OCI-LY7 (cell line): ENCODE measurements around the gene ARMC12. TPM values are rescaled to one million over a fixed set of nuclear protein-coding genes. Genes with fewer than 3 reads are reported as not detected.
A peak's percentile ranks its signal among the peaks of the same experiment; 100 is the strongest.
"Not testable (repeated sequence)": the region's sequence is repeated elsewhere in the genome, so short reads cannot be mapped to it uniquely, and the experiment has no call there.

Source experiments
- BruUV-seq: library from RNA; stranded (reverse); fragments of 400-500 nt; replicated peaks from 2 replicates; lab custom pipeline; 2021; lab: Mats Ljungman, UMichigan
- CTCF ChIA-PET: fragments of 300-600 bp; sonication (Branson Sonifier 250); formaldehyde crosslinking; loops from one replicate; lab custom pipeline; 2022; ENCODE audit warnings: antibody characterized with exemption; ENCODE audit not compliant: unreplicated experiment; lab: Charles Lee
- POLR2A ChIA-PET: fragments of 300-600 bp; sonication (Branson Sonifier 250); formaldehyde crosslinking; loops from one replicate; lab custom pipeline; 2022; ENCODE audit warnings: antibody characterized with exemption; lab: Charles Lee
- DNase-seq: peaks from one replicate; pipeline ENCODE4 v3.0.0-alpha.2; 2015; ENCODE audit warnings: low spot score
- H2AFZ ChIP-seq: fragments of 200-600 bp; sonication (generic), shearing (Covaris generic); 2 replicates; pipeline ENCODE4 v1.6.1; 2014; ENCODE audit warnings: mild to moderate bottlenecking, antibody characterized with exemption, low read length, moderate library complexity
- H3K27ac ChIP-seq: fragments of 200-600 bp; sonication (generic); 2 replicates; pipeline ENCODE4 v1.5.1; 2014; ENCODE audit warnings: mixed run types, low read depth, mild to moderate bottlenecking, moderate library complexity, low read length, inconsistent platforms; ENCODE audit not compliant: poor library complexity, severe bottlenecking
- H3K36me3 ChIP-seq: fragments of 200-600 bp; sonication (generic); 2 replicates; pipeline ENCODE4 v1.6.1; 2014; ENCODE audit warnings: mild to moderate bottlenecking, antibody characterized with exemption, low read length, moderate library complexity, mixed read lengths; ENCODE audit not compliant: insufficient read depth
- H3K4me1 ChIP-seq: fragments of 200-600 bp; sonication (generic); 2 replicates; pipeline ENCODE4 v1.5.1; 2014; ENCODE audit warnings: mild to moderate bottlenecking, low read length; ENCODE audit not compliant: insufficient read depth, poor library complexity, severe bottlenecking
- H3K4me2 ChIP-seq: fragments of 200-600 bp; sonication (generic); 2 replicates; pipeline ENCODE4 v1.6.1; 2014; ENCODE audit warnings: mild to moderate bottlenecking, low read length
- H3K4me3 ChIP-seq: fragments of 200-600 bp; sonication (generic); 2 replicates; pipeline ENCODE4 v1.5.1; 2014; ENCODE audit warnings: mild to moderate bottlenecking, low read depth, low read length; ENCODE audit not compliant: poor library complexity, severe bottlenecking
- H3K79me2 ChIP-seq: fragments of 200-600 bp; sonication (generic); 2 replicates; pipeline ENCODE4 v1.6.1; 2016; ENCODE audit warnings: low read depth, mild to moderate bottlenecking, low read length, moderate library complexity, mixed read lengths; ENCODE audit not compliant: insufficient read depth
- H3K9me2 ChIP-seq: fragments of 200-600 bp; sonication (generic); 2 replicates; pipeline ENCODE4 v1.6.1; 2016; ENCODE audit warnings: mild to moderate bottlenecking, low read length, mixed read lengths; ENCODE audit not compliant: insufficient read depth
- H3K9me3 ChIP-seq: fragments of 200-600 bp; sonication (generic); 2 replicates; pipeline ENCODE4 v1.6.1; 2014; ENCODE audit warnings: mild to moderate bottlenecking, mixed run types, low read length, mixed read lengths
- H4K20me1 ChIP-seq: fragments of 200-600 bp; sonication (generic); 2 replicates; pipeline ENCODE4 v1.6.1; 2014; ENCODE audit warnings: mild to moderate bottlenecking, antibody characterized with exemption, low read length, moderate library complexity, mixed read lengths; ENCODE audit not compliant: insufficient read depth
- CTCF ChIP-seq: fragments of 200-600 bp; sonication (generic); conservative IDR thresholded peaks from 2 replicates; pipeline ENCODE4 v1.5.1; 2014; ENCODE audit warnings: mild to moderate bottlenecking, antibody characterized with exemption, low read length, moderate library complexity, mixed read lengths
- EZH2phosphoT487 ChIP-seq: fragments of 200-600 bp; sonication (generic); IDR thresholded peaks from 2 replicates; pipeline ENCODE4 v1.6.1; 2018; ENCODE audit warnings: low read depth, borderline replicate concordance, mild to moderate bottlenecking, mixed run types, antibody characterized with exemption, low read length, moderate library complexity, mixed read lengths
- intact Hi-C: fragments of 100-400 bp; cut with micrococcal nuclease; formaldehyde crosslinking; loops from one replicate; pipeline ENCODE4 v1.10.0; 2022; ENCODE audit not compliant: unreplicated experiment
- total RNA-seq, 2 experiments: library from RNA; depleted of rRNA in 1 of 2; stranded (reverse); fragments of >200 nt in 1 of 2; shearing (Covaris generic) in 1 of 2; gene quantifications; 2 replicates each; pipeline ENCODE4 v1.2.3, GENCODE V29; 2014 to 2022

Gene ARMC12
- total RNA-seq, 2 experiments from 2014 or later, result 3.4 to 4.9 TPM

GRCh38 chr6:35688605-35689322, 48.1 kb upstream of the ARMC12 start, which contains the start of gene FKBP5:
TSS of gene FKBP5 (minus strand) at chr6:35688915. CDS start at chr6:35642824, 46,091 bp downstream.
- TF ChIP-seq EZH2phosphoT487 (no peak), CTCF (no peak)
- peak within 1 kb of the TSS; percentile 88 for H3K4me3 ChIP-seq
- peak within 1 kb of the TSS; percentile 96 for H2AFZ ChIP-seq
- no peaks in the 10 kb centered on the region for H3K9me2 ChIP-seq
- peaks cover 9% of the 10 kb centered on the region; the same call in 1 of the 2 replicates for H3K9me3 ChIP-seq
- peaks cover 14% of the 10 kb centered on the region for H3K4me1 ChIP-seq
- peaks cover 17% of the 10 kb centered on the region for H3K36me3 ChIP-seq
- ChIA-PET POLR2A (interaction anchor here (0.7 to 1.2 kb wide), 4 partner anchors 11 to 40 kb away, joined by 3 to 4 read pairs (median 3); no protein-coding TSS in a partner anchor), CTCF (no interaction called here)
- H4K20me1 ChIP-seq, result peaks cover 7% of the 10 kb centered on the region
- H3K79me2 ChIP-seq, result peaks cover 46% of the 10 kb centered on the region
- BruUV-seq, result no TSS peak
- DNase-seq, result peak; percentile 95
- intact Hi-C loops, result loop anchor here (1.0 to 5.0 kb wide), 3 partner anchors 30 to 106 kb away; no protein-coding TSS in a partner anchor
- H3K27ac ChIP-seq, result peak within 1 kb of the TSS; percentile 76
- peak within 1 kb of the TSS; percentile 91 for H3K4me2 ChIP-seq

GRCh38 chr6:35690006-35690405, 46.8 kb upstream of the ARMC12 start:
- H4K20me1 ChIP-seq, H3K9me3 ChIP-seq, H3K9me2 ChIP-seq, H3K4me2 ChIP-seq, intact Hi-C loops, H3K36me3 ChIP-seq, DNase-seq, H2AFZ ChIP-seq, H3K4me3 ChIP-seq, H3K27ac ChIP-seq, BruUV-seq: not testable (repeated sequence)
- CTCF ChIA-PET, result interaction anchor here (0.9 kb wide), 1 partner anchor 30 kb away, joined by 4 read pairs; no protein-coding TSS in a partner anchor
- H3K79me2 ChIP-seq, result peaks cover 33% of the 10 kb centered on the region
- peaks cover 14% of the 10 kb centered on the region for H3K4me1 ChIP-seq
- POLR2A ChIA-PET, result interaction anchor here (1.0 to 1.4 kb wide), 3 partner anchors 9 to 39 kb away, joined by 3 to 5 read pairs (median 4); no protein-coding TSS in a partner anchor

DNA sequence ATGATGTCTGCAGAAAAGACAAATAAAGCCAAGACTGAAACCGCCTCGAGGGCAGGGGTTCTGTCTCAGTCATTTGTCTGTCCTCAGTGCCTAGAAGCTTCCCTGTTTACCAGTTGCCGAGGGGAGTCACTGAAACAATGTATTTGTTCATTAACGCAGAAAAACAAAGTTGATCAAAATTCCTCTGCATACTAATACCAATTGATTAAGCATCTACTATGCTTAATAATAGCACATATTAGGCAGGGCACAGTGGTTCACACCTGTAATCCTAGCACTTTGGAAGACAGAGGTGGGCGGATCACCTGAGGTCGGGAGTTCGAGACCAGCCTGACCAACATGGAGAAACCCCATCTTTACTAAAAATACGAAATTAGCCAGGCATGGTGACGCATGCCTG, 46.3 kb upstream of the ARMC12 start:
- H3K79me2 ChIP-seq, result peaks cover 28% of the 10 kb centered on the region
- H3K9me2 ChIP-seq, result no peaks in the 10 kb centered on the region
- no peaks in the 10 kb centered on the region for H3K9me3 ChIP-seq
- ChIA-PET CTCF (no interaction called here), POLR2A (interaction anchor here (1.4 kb wide), 1 partner anchor 31 kb away, joined by 5 read pairs; no protein-coding TSS in a partner anchor)
- H3K4me1 ChIP-seq, result peaks cover 14% of the 10 kb centered on the region
- intact Hi-C loops, result no loop called here
- no TSS peak for BruUV-seq
- TF ChIP-seq EZH2phosphoT487, result no peak
- no peak overlapping the region for H2AFZ ChIP-seq
- no peak for DNase-seq
- no peaks in the 10 kb centered on the region; the same call in 1 of the 2 replicates for H3K36me3 ChIP-seq
- no peak overlapping the region for H3K4me2 ChIP-seq
- peaks cover 7% of the 10 kb centered on the region for H4K20me1 ChIP-seq
- H3K27ac ChIP-seq, result no peak overlapping the region
- no peak overlapping the region for H3K4me3 ChIP-seq
